Erythroblast (primary cell): ENCODE data around the gene KCNF1.
"Not testable (repeated sequence)": the region's sequence is repeated elsewhere in the genome, so short reads cannot be mapped to it uniquely, and the experiment has no call there.

Experiments
- DNase-seq, 2 experiments: peaks; one replicate each; lab custom pipeline; 2025; lab: John Stamatoyannopoulos, UW
- GATA1 ChIP-seq: IDR thresholded peaks from 2 replicates; pipeline ENCODE4 v1.6.1; 2011; ENCODE audit warnings: low read depth, mild to moderate bottlenecking, control low read depth, low read length, moderate library complexity
- POLR2A ChIP-seq: IDR thresholded peaks from 2 replicates; pipeline ENCODE4 v1.6.1; 2011; ENCODE audit warnings: mild to moderate bottlenecking, low read length

KCNF1 gene

DNA sequence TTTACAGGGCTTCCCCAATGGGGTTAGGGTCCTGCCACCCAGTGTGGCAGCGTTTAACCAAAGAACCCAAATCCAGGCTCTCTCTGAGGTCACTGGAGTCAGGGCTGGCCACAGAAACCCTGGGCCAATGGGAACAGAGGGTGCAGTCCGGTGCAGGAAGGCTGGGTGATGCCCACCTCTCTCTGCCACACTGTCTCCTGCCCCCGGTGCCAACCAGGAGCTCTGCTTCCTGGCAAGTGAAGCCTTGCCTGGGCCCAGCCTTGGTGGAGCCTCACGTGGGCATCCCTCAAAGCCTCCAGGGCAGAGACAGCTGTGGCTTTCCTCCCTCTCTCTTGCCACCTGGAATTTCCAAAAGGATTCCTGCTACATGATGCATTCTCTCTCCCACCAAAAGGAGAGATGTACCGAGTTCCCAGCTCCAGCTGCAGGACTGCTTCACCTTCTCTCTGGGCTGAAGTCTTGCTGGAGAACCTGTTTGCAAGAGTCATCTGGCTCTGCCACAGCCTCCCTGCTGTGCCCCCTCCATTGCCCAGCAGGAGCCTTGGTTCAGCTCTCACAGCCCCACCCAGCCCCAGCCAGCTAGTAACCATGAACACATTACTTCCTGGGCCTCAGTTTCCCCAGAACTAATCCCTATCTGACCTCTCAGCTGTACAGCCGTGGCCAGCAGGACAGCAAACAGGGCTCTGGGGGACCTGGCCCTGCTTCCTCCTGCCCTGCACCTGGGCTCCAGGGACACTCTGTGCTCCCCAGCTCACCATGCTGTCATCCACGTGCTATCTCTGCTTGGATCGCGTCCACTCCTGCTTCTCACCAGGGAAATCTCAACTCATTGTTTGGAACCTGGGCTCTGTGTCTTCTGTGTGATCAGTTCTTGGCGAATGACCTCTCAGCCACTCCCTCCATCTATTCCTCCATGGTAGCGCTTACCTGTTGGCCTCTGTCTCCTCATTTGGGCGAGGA is 43.4 kb downstream of the KCNF1 start:
- TF ChIP-seq POLR2A: no peak
- no peak for TF ChIP-seq GATA1
- no peak for DNase-seq

DNA sequence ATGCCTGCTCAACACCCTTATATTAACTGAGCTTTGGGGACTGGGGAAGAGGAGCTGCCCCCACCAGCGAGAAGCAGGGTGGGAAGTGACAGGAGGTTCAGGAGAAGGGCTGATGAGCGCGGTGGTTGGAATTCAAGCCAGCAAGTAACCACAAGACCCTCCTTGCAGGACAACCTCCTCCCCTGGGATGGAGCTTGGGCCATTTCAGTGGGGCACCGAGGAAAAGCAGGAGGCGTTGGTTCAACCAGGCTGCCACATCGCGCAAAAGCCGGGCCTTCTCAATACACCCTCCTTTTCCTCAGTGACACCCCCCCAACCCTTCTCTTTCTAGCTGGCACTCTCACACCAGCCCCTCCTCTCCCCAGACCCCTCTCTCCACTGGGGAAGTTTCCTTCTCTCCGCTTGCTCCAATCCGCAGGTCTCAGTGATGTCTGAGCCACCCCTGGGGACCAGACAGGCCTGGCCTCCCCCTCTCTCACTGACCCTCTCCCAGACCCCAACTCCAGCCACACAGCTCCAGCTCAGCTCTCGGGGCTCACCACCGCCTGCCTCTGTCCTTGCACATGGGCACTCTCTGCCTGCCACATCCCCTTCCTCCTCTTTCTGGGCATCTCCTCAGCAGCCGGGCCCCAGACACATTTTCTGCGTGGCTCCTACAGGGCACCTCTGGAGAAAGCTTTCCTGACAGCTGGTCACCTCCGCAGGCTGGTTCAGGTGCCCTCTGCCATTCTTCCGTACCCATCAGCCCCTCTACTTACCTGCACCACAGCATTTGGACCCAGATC is 44.5 kb downstream of the KCNF1 start:
- TF ChIP-seq GATA1 (no peak), POLR2A (no peak)
- DNase-seq: no peak

DNA sequence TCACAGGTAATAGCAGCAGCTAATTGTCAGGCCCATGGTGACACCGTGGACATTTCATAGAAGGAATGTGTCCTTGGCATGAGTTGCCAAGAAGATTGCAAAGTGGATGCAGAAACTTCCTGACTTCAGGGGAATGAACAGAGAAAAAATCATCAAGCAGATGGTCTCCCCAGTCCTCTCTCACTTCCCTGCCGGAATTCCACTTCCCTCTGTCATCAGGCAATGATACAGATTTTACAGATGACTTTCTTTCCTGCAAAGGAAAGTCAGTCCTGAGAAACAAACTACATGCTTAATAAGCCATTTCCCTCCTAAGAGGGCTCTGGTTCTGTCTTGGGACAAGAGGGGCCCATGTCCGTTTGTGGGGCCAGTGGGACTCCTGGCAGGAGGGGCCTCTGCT is 45.7 kb downstream of the KCNF1 start:
- TF ChIP-seq GATA1: no peak
- no peak for TF ChIP-seq POLR2A
- DNase-seq: no peak

DNA sequence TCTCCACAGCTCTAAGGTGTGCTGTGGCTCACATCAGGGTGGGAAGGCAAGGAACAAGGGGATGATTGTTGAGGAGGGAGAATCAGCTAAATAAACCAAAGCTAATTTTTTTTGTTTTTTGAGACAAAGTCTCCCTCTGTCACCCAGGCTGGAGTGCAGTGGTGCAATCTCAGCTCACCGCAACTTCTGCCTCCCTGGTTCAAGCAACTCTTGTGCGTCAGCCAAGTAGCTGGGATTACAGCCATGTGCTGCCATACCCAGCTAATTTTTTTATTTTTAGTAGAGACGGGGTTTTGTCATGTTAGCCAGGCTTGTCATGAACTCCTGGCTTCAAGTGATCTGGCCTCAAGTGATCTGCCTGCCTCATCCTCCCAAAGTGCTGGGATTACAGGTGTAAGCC is 46.7 kb downstream of the KCNF1 start:
- not testable (repeated sequence) for DNase-seq

DNA sequence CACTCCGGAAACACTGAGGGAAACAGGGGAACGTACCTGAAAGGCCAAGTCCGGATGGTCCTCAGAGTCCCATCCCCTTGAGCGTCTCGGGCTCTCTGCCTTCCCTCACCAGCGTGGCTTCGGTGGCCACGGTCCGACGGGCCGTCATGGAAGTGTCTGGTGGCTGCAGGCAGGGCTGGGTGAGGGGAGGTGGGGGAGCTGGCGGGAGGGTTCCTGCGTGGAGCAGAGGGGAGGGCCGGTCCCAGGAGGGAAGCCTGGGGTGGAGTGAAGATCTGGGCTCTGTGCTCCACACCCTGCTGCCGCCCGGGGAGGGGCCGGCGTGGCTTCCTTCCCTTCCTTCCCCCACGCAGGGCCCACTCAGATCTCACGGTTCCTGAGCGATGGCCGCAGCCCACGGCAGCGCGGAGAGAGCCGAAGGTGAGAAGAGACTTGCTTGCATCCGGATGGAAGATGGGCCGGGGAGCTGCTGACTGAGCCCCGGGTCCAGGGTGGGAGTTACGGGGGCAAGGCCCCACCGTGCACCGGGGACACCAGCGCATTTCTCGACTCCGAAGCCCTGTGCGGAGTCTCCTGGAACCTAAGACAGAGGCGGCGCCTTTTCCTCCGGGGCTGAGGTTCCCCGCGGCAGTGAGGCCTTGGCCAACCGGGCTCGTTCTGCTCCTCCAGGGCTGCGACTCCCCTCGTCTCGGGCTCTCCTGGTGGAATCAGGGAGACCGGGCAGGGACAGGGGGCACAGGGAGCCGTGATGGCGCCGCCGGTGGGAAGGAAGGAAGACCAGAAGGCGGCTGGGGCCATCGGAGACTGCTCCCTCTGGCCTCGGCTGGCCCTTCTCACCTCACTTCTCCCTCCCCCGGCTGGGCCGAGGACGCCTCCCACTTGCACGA is 49.1 kb downstream of the KCNF1 start:
- TF ChIP-seq GATA1 (no peak), POLR2A (no peak)
- no peak for DNase-seq

DNA sequence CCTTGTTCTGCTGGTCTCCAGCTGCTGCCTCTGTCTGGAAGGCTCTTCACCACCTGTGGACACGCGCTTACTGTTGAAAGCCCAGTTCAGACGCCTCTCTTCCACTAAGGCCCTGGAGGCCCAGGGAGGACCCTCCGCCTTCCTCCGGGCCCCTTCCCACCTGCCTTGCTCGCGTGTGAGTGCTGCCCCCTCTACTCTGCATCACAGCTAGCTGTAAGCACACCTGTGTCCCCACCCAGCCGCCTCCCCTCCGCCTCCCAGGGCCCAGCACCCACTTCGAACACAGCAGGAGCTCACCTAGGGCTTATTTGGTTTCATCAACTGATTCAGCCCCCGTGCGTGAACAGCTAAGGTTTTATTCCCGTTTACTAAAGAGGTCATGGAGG is 49.7 kb downstream of the KCNF1 start:
- no peak for DNase-seq
- TF ChIP-seq POLR2A: no peak
- no peak for TF ChIP-seq GATA1

DNA sequence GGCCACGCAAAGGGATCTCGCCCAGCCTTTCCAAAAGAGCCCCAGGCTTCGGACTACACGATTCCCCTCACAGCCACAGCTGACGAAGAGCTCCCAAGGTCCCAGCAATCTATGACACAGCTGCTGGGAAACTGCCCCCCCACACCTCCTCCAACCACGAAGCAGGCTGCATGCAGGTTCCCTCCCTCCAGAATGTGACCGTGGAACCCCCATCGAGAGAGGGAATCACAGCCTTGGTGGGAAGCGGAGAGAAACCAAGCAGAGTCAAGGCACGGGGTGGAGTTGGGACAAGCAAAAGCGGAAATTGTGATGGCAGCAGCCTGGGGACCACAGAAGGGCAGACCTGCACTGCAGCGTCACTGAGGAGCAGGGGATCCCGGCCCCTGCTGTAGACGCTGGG is 50.3 kb downstream of the KCNF1 start:
- TF ChIP-seq GATA1: no peak
- TF ChIP-seq POLR2A: no peak
- no peak for DNase-seq

DNA sequence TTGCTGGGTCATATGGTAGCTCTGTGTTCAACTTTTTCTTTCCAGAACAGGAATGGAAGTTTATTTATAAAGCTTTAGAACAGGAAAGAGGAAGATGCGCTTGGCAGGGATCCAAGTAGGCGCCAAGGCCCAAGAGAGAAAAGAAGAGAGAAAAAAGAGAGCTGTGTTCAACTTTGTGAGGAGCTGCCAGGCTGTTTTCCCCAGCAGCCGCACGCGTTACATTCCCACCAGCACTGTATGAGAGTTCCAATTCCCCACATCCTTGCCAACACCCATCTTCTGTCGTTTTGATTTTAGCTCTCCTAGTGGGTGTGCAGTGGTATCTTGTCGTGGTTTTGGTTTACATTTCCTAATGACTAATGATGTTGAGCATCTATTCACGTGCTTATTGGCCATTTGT is 51.4 kb downstream of the KCNF1 start:
- no peak for DNase-seq
- TF ChIP-seq GATA1: no peak
- no peak for TF ChIP-seq POLR2A
